ENCODE results near the gene SOD1.
"Not testable (repeated sequence)": the region's sequence is repeated elsewhere in the genome, so short reads cannot be mapped to it uniquely, and the experiment has no call there.

Gene SOD1

DNA sequence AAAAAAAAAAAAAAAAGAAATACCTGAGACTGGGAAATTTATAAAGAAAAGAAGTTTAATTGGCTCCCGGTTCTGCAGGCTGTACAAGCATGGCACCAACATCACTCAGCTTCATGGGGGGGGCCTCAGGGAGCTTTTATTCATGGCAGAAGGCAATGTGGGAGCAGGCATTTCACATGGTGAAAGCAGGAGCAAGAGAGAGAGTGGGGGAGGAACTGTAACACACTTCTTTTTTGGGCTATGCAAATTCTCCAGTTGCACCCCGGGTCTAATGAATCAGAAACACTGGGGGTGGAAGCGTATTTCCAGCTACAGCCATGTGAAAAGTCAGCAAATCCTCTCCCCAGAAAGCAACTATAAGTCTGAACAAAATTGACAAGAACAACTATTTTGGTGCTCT, 11.8 kb upstream of the SOD1 start:
- H3K27ac ChIP-seq (ENCODE audit: extremely low read depth, low read depth, low read length) = no peak overlapping the region
- ChIA-PET CTCF (no interaction called here), POLR2A (interaction anchor here (0.7 kb wide), 1 partner anchor 31 kb away, joined by 5 read pairs; no protein-coding TSS in a partner anchor)
- H3K4me1 ChIP-seq (ENCODE audit: control insufficient read depth, insufficient read depth, low read length) = peaks cover 4% of the 10 kb centered on the region; the same call in 1 of the 2 replicates
- H3K36me3 ChIP-seq (ENCODE audit: control insufficient read depth in 2 of 2, insufficient read depth in 1 of 2, low read length in 2 of 2) = no peaks in the 10 kb centered on the region
- TF ChIP-seq ZNF776 (tag by site-specific recombination; IDR thresholded peaks at IDR 0.05; ENCODE audit: borderline replicate concordance) = no peak
- TF ChIP-seq MYNN (tag by site-specific recombination; IDR thresholded peaks at IDR 0.05; ENCODE audit: borderline replicate concordance) = no peak
- no peak for TF ChIP-seq ZNF202 (tag by site-specific recombination; IDR thresholded peaks at IDR 0.05; ENCODE audit: borderline replicate concordance)
- TF ChIP-seq ZNF132 (tag by site-specific recombination; IDR thresholded peaks at IDR 0.05; ENCODE audit: borderline replicate concordance) = no peak
- TF ChIP-seq YY2 (tag by site-specific recombination; IDR thresholded peaks at IDR 0.05) = no peak
- TF ChIP-seq, protein P1, sequence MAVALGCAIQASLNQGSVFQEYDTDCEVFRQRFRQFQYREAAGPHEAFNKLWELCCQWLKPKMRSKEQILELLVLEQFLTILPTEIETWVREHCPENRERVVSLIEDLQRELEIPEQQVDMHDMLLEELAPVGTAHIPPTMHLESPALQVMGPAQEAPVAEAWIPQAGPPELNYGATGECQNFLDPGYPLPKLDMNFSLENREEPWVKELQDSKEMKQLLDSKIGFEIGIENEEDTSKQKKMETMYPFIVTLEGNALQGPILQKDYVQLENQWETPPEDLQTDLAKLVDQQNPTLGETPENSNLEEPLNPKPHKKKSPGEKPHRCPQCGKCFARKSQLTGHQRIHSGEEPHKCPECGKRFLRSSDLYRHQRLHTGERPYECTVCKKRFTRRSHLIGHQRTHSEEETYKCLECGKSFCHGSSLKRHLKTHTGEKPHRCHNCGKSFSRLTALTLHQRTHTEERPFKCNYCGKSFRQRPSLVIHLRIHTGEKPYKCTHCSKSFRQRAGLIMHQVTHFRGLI (tag by site-specific recombination; IDR thresholded peaks at IDR 0.05) = no peak
- TF ChIP-seq, protein P2, sequence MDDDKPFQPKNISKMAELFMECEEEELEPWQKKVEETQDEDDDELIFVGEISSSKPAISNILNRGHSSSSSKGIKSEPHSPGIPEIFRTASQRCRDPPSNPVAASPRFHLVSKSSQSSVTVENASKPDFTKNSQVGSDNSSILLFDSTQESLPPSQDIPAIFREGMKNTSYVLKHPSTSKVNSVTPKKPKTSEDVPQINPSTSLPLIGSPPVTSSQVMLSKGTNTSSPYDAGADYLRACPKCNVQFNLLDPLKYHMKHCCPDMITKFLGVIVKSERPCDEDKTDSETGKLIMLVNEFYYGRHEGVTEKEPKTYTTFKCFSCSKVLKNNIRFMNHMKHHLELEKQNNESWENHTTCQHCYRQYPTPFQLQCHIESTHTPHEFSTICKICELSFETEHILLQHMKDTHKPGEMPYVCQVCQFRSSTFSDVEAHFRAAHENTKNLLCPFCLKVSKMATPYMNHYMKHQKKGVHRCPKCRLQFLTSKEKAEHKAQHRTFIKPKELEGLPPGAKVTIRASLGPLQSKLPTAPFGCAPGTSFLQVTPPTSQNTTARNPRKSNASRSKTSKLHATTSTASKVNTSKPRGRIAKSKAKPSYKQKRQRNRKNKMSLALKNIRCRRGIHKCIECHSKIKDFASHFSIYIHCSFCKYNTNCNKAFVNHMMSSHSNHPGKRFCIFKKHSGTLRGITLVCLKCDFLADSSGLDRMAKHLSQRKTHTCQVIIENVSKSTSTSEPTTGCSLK (tag by site-specific recombination; IDR thresholded peaks at IDR 0.05) = no peak
- no peak for TF ChIP-seq ZNF623 (tag by site-specific recombination; IDR thresholded peaks at IDR 0.05)
- TF ChIP-seq ZNF510 (tag by site-specific recombination; IDR thresholded peaks at IDR 0.05; ENCODE audit: insufficient replicate concordance) = no peak
- H3K9me3 ChIP-seq (ENCODE audit: control insufficient read depth, insufficient read depth, low read depth, low read length) = no peaks in the 10 kb centered on the region
- no peak overlapping the region for H3K4me3 ChIP-seq (ENCODE audit: low read depth, low read length)

- CTCF ChIA-PET = no interaction called here
- POLR2A ChIA-PET = no interaction called here
- H3K9me3 ChIP-seq (ENCODE audit: control insufficient read depth, insufficient read depth, low read depth, low read length) = no peaks in the 10 kb centered on the region
- TF ChIP-seq ZNF184 (tag by site-specific recombination; IDR thresholded peaks at IDR 0.05) (peak; percentile 98), ZNF664 (tag by site-specific recombination; IDR thresholded peaks at IDR 0.05) (0 out of 2 replicates have a peak, but pooled peaks have one; percentile 17), ZNF521 (tag by site-specific recombination; IDR thresholded peaks at IDR 0.05) (no peak)
- H3K36me3 ChIP-seq (ENCODE audit: control insufficient read depth in 2 of 2, insufficient read depth in 1 of 2, low read length in 2 of 2) = no peaks in the 10 kb centered on the region
- no peaks in the 10 kb centered on the region for H3K4me1 ChIP-seq (ENCODE audit: control insufficient read depth, insufficient read depth, low read length)
- H3K27ac ChIP-seq (ENCODE audit: extremely low read depth, low read depth, low read length) = no peak overlapping the region
- no peak overlapping the region for H3K4me3 ChIP-seq (ENCODE audit: low read depth, low read length)
Measured at GRCh38 chr21:31650930-31651329, 8.6 kb upstream of the SOD1 start.

GRCh38 chr21:31651491-31651890, 8.0 kb upstream of the SOD1 start:
- POLR2A ChIA-PET; H3K9me3 ChIP-seq (ENCODE audit: control insufficient read depth, insufficient read depth, low read depth, low read length); H3K27ac ChIP-seq (ENCODE audit: extremely low read depth, low read depth, low read length); H3K4me1 ChIP-seq (ENCODE audit: control insufficient read depth, insufficient read depth, low read length); H3K4me3 ChIP-seq (ENCODE audit: low read depth, low read length); H3K36me3 ChIP-seq (ENCODE audit: control insufficient read depth in 2 of 2, insufficient read depth in 1 of 2, low read length in 2 of 2): not testable (repeated sequence)
- CTCF ChIA-PET = interaction anchor here (0.7 kb wide), 1 partner anchor 327 kb away, joined by 3 read pairs; no protein-coding TSS in a partner anchor

GRCh38 chr21:31654340-31654739, 5.2 kb upstream of the SOD1 start:
- POLR2A ChIA-PET = no interaction called here

DNA sequence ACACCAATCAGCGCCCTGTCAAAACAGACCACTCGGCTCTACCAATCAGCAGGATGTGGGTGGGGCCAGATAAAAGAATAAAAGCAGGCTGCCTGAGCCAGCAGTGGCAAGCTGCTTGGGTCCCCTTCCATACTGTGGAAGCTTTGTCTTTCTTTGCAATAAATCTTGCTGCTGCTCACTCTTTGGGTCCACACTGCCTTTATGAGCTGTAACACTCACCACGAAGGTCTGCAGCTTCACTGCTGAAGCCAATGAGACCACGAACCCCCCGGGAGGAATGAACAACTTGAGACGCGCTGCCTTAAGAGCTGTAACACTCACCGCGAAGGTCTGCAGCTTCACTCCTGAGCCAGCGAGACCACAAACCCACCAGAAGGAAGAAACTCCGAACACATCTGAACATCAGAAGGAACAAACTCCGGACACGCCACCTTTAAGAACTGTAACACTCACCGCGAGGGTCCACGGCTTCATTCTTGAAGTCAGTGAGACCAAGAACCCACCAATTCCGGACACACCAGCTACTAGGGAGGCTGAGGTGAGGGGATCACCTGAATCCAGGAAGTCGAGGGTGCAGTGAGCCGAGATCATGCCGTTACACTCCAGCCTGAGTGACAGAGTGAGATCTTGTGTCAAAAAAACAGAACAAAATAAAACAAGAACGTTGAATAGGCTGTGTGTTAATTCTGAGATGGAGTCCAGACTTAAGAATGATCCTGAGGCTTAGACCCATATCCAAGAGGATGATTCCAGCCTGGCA, 4.5 kb upstream of the SOD1 start:
- H3K9me3 ChIP-seq (ENCODE audit: control insufficient read depth, insufficient read depth, low read depth, low read length); H3K27ac ChIP-seq (ENCODE audit: extremely low read depth, low read depth, low read length); H3K4me3 ChIP-seq (ENCODE audit: low read depth, low read length); H3K36me3 ChIP-seq (ENCODE audit: control insufficient read depth in 2 of 2, insufficient read depth in 1 of 2, low read length in 2 of 2); CTCF ChIA-PET; H3K4me1 ChIP-seq (ENCODE audit: control insufficient read depth, insufficient read depth, low read length); POLR2A ChIA-PET: not testable (repeated sequence)

More at GRCh38 chr21:31654340-31654739, 5.2 kb upstream of the SOD1 start:
- TF ChIP-seq ZNF560 (tag by site-specific recombination; IDR thresholded peaks at IDR 0.05; ENCODE audit: borderline replicate concordance) (no peak), IKZF3 (tag by site-specific recombination; IDR thresholded peaks at IDR 0.05) (no peak), ZNF843 (tag by site-specific recombination; IDR thresholded peaks at IDR 0.05) (no peak), BCL11B (tag by site-specific recombination; IDR thresholded peaks at IDR 0.05; ENCODE audit: low read depth) (no peak), ZFP69B (tag by site-specific recombination; IDR thresholded peaks at IDR 0.05) (no peak), ZEB2 (tag by site-specific recombination; IDR thresholded peaks at IDR 0.05) (no peak), ZNF223 (tag by site-specific recombination; IDR thresholded peaks at IDR 0.05) (no peak), PRDM1 (tag by site-specific recombination; IDR thresholded peaks at IDR 0.05) (no peak), INSM2 (tag by site-specific recombination; IDR thresholded peaks at IDR 0.05) (no peak), YY1 (tag by site-specific recombination; IDR thresholded peaks at IDR 0.05) (no peak), ZNF747 (tag by site-specific recombination; IDR thresholded peaks at IDR 0.05) (no peak)
- no peak overlapping the region for H3K27ac ChIP-seq (ENCODE audit: extremely low read depth, low read depth, low read length)
- CTCF ChIA-PET = no interaction called here
- no peaks in the 10 kb centered on the region for H3K36me3 ChIP-seq (ENCODE audit: control insufficient read depth in 2 of 2, insufficient read depth in 1 of 2, low read length in 2 of 2)
- H3K4me3 ChIP-seq (ENCODE audit: low read depth, low read length) = no peak overlapping the region
- no peaks in the 10 kb centered on the region for H3K4me1 ChIP-seq (ENCODE audit: control insufficient read depth, insufficient read depth, low read length)
- no peaks in the 10 kb centered on the region for H3K9me3 ChIP-seq (ENCODE audit: control insufficient read depth, insufficient read depth, low read depth, low read length)

Data from HEK293 (cell line).